ENCODE results near the gene SLC6A6. TPM values are rescaled to one million over a fixed set of nuclear protein-coding genes. Genes with fewer than 3 reads are reported as not detected.
A peak's percentile ranks its signal among the peaks of the same experiment; 100 is the strongest.

The SLC6A6 gene
- 142 and 150 TPM in 2 replicates for total RNA-seq (2014; rRNA removed; shearing (Covaris generic))
- 27.5 and 31.6 TPM in 2 replicates for polyA plus RNA-seq (2016; fragmentation: Nextera tagmentation; extraction: Ambion mirVana)
- long read RNA-seq, transcript SLC6A6-208 (5 exons, 1,252 nt), result major isoform, 7 of 16 reads
- long read RNA-seq, partial matches to known transcripts, result 0 of 16 reads
- long read RNA-seq, other reads (novel, unspliced or antisense), result 9 of 16 reads

DNA sequence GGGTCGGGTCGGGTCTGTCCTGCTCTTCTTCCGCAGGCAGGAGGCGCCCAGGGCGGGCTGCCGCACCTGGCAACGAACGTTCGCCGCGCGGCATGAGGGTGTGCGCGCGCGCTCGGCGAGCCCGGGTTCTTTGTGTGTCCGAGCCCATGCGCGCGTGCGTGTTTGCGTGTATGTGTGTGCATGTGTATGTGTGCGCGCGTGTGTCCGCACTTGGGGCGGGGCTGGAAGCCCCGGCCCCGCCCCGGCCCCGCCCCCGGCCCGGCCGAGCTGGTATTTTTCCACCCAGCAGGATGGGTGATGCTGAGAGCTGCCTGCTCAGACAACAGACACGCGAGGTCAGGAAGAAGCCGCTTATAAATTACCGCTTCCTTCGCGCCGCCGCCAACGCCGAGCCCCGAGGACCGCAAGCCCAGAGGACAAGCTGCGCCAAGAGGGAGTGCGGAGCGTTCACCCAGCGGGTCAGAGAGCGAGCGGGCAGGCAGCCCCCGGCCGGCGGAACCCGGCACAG, at the start of gene SLC6A6:
Gene SLC6A6 (plus strand): TSS at position 303 of the 508 bp plus-strand sequence. CDS start 41,029 bp downstream, outside the sequence.
- H2AFZ ChIP-seq, result peak within 1 kb of the TSS; percentile 90
- peaks cover 23% of the 10 kb centered on the region for H3K36me3 Mint-ChIP-seq (ENCODE audit: low read depth)
- peaks cover 28% of the 10 kb centered on the region for H3K27me3 Mint-ChIP-seq (ENCODE audit: insufficient read depth, low read depth, poor library complexity)
- no peaks in the 10 kb centered on the region for H3K9me3 Mint-ChIP-seq
- peaks cover 50% of the 10 kb centered on the region for H3K79me2 ChIP-seq (replicated peaks; ENCODE audit: insufficient read depth)
- peaks cover 30% of the 10 kb centered on the region for H3K4me1 ChIP-seq (ENCODE audit: insufficient read depth)
- H3K4me1 Mint-ChIP-seq, result peaks cover 49% of the 10 kb centered on the region
- peak within 1 kb of the TSS; percentile 98 for H3K4me3 Mint-ChIP-seq
- H4K20me1 ChIP-seq (replicated peaks; ENCODE audit: insufficient read depth), result peaks cover 30% of the 10 kb centered on the region
- no peaks in the 10 kb centered on the region for H3K9me2 ChIP-seq (ENCODE audit: insufficient read depth)
- no peaks in the 10 kb centered on the region for H3K36me3 ChIP-seq (ENCODE audit: insufficient read depth)
- H3K27ac Mint-ChIP-seq, result peak within 1 kb of the TSS; percentile 96
- H3F3A ChIP-seq (replicated peaks; ENCODE audit: low read depth), result peaks cover 6% of the 10 kb centered on the region; the same call in 1 of the 2 replicates
- TF ChIP-seq CREB1 (CRISPR knock-in tag; IDR thresholded peaks at IDR 0.05; ENCODE audit: low read depth) (peak; percentile 73), EZH2phosphoT487 (IDR thresholded peaks at IDR 0.05; ENCODE audit: unreplicated experiment) (no peak), ZNF462 (CRISPR knock-in tag; IDR thresholded peaks at IDR 0.05) (no peak), ZNF331 (CRISPR knock-in tag; IDR thresholded peaks at IDR 0.05; ENCODE audit: low read depth) (no peak), JUNB (IDR thresholded peaks at IDR 0.05; ENCODE audit: unreplicated experiment) (no peak), ZNF114 (CRISPR knock-in tag; IDR thresholded peaks at IDR 0.05) (0 out of 2 replicates have a peak, but pooled peaks have one; percentile 23), EZH2 (IDR thresholded peaks at IDR 0.05; ENCODE audit: low read depth, unreplicated experiment) (no peak), POLR2AphosphoS5 (IDR thresholded peaks at IDR 0.05; ENCODE audit: low read depth) (peak; percentile 77), ETS1 (IDR thresholded peaks at IDR 0.05) (no peak; the same call in 1 of the 2 replicates), STAT1 (IDR thresholded peaks at IDR 0.05; ENCODE audit: unreplicated experiment) (no peak), NANOG (IDR thresholded peaks at IDR 0.05; ENCODE audit: borderline replicate concordance) (no peak), REST (IDR thresholded peaks at IDR 0.05; ENCODE audit: unreplicated experiment) (peak; percentile 32), CTCF (conservative IDR thresholded peaks at IDR 0.05; ENCODE audit: low read depth in 2 of 2) (peak; percentile 44 to 65)
- H3K27ac ChIP-seq (ENCODE audit: low read depth), result peak within 1 kb of the TSS; percentile 95
- peak within 1 kb of the TSS; percentile 99 for H3K4me2 ChIP-seq
- H3K27me3 ChIP-seq (ENCODE audit: insufficient read depth), result no peaks in the 10 kb centered on the region
- peak within 1 kb of the TSS; percentile 98 for H3K4me3 ChIP-seq
- DNase-seq (ENCODE audit: low spot score), result peak; percentile 98
- peak; percentile 85 for ATAC-seq

All from GM23338 (cell line).